ENCODE measurements around the gene LNX2. TPM values are rescaled to one million over a fixed set of nuclear protein-coding genes. Genes with fewer than 3 reads are reported as not detected.

Gene LNX2
- total RNA-seq, 1 donor from 2014 or later, result 4.7 TPM

DNA sequence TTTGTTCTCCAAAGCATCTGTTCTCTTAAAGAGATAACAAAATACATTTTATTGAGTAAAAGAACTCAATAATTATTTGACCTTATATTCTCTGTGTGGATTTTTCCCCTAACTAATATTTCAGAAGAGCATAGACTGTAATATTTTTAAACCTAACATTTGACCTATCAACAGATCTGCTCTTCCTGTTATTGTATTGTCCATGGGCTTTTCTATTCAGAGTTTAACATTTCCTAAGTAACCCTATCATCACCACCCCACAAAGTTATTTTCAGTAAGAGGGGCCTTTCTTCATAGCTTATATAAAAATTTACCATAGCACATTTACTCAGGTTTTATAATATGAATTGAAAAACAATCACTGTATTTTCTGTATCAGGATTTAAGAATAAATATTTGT, 18.9 kb upstream of the LNX2 start:
- TF ChIP-seq CTCF (conservative IDR thresholded peaks at IDR 0.05; ENCODE audit: low read depth, low read length), result no peak
- DNase-seq (ENCODE audit: low read depth), result no peak
- H3K4me3 ChIP-seq (ENCODE audit: low read depth, low read length), result no peak overlapping the region

DNA sequence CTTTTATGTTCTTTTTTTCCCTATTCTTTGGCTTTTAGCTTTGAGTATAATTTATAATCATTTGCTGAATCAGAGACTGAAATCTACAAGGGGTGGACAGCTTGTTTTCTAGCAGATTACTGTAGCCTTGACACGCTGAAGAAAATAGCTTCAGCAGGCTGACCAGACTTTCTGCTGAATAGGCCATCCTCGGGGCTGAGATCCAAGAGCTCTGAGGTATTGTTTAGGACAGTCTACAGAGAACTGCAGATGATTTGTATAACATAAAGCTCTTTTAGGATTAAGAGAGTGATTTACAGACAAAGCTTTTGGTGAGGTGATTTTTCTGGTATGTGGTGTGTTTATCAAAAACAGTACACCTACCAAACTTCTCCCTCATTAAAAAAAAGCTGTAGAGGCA, 18.2 kb upstream of the LNX2 start:
- no peak for DNase-seq (ENCODE audit: low read depth)
- TF ChIP-seq CTCF (conservative IDR thresholded peaks at IDR 0.05; ENCODE audit: low read depth, low read length), result no peak
- no peak overlapping the region for H3K4me3 ChIP-seq (ENCODE audit: low read depth, low read length)

DNA sequence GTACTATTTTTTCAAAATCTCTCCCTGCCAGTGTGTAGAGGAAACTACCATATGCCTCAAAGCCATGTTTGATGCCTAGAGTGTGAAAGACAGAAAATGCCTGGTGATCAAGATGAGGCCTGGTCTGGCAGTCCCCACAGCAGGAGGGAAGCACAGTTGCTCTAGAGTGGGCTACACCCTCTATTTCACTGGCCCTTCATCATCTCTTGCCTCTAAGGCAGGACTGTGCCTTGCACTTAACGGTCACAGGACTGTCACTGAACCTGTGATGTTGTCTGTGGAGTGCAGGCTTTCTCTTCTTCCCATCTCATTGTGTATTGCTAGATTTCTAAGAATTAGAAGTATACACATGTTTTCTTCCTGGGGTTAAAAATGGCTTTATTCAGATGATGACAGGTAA, 17.7 kb upstream of the LNX2 start:
- TF ChIP-seq CTCF (conservative IDR thresholded peaks at IDR 0.05; ENCODE audit: low read depth, low read length), result no peak
- no peak overlapping the region for H3K4me3 ChIP-seq (ENCODE audit: low read depth, low read length)
- DNase-seq (ENCODE audit: low read depth), result no peak

- TF ChIP-seq CTCF (conservative IDR thresholded peaks at IDR 0.05; ENCODE audit: low read depth, low read length), result no peak
- H3K4me3 ChIP-seq (ENCODE audit: low read depth, low read length), result no peak overlapping the region
- no peak for DNase-seq (ENCODE audit: low read depth)
These were observed 16.9 kb upstream of the LNX2 start for GRCh38 chr13:27637289-27637626.

DNA sequence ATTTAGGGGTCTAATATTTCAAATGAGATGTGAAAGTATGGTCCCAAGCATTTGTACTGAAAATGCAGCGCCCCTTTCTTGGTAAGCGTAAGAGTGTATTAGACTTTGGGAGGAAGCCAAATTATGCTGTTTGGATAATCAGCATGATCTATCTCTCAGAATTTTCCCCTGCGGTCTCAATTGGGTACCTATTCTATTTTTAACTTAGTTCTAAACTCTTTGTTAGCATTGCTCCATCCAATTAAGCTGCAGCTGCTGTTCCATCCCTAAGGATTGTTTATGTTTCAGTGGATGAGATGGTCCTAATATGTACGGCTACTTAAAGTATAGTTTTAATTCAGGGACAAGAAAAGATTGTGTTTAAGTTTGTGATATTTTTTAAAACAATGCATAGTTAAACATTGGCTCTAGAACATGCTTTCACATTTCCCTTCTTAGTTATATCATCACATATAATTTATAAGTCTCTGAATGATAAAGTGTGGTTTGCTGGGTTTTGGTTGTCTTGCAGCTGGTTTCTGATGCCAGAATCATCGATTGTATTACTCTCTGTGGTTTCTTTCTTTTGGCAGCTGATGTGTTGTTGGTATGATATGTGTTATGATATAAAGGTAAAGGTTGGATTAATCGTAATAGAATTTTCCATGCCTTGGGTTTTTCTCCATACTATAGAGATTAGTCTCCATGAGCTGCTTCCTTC, 16.4 kb upstream of the LNX2 start:
- H3K4me3 ChIP-seq (ENCODE audit: low read depth, low read length), result no peak overlapping the region
- DNase-seq (ENCODE audit: low read depth), result no peak
- TF ChIP-seq CTCF (conservative IDR thresholded peaks at IDR 0.05; ENCODE audit: low read depth, low read length), result no peak

- no peak for DNase-seq (ENCODE audit: low read depth)
- no peak for TF ChIP-seq CTCF (conservative IDR thresholded peaks at IDR 0.05; ENCODE audit: low read depth, low read length)
- H3K4me3 ChIP-seq (ENCODE audit: low read depth, low read length), result no peak overlapping the region
These were observed 14.9 kb upstream of the LNX2 start for GRCh38 chr13:27635266-27635665.

- TF ChIP-seq CTCF (conservative IDR thresholded peaks at IDR 0.05; ENCODE audit: low read depth, low read length), result no peak
- H3K4me3 ChIP-seq (ENCODE audit: low read depth, low read length), result no peak overlapping the region
- DNase-seq (ENCODE audit: low read depth), result no peak
These were observed 14.5 kb upstream of the LNX2 start for GRCh38 chr13:27634791-27635190.

All from epithelial cell of proximal tubule (primary cell).